ENCODE data around the gene FAM20A. TPM values are rescaled to one million over a fixed set of nuclear protein-coding genes. Genes with fewer than 3 reads are reported as not detected.

The FAM20A gene
- total and polyA plus RNA-seq, 2 of the 8 experiments (the other 6 are each of a cell fraction or from before 2014, with no cell fraction given), result 3.6 to 11.9 TPM

- H4K91ac ChIP-seq (replicated peaks; ENCODE audit: insufficient read length, low read length), result no peak overlapping the region
- no peak overlapping the region for H2BK5ac ChIP-seq (ENCODE audit: low read depth, low read length)
- no peak overlapping the region for H2AFZ ChIP-seq (ENCODE audit: low read length)
- FAIRE-seq, result no peak
- H4K8ac ChIP-seq (ENCODE audit: extremely low read depth, insufficient read depth, low read length), result no peak overlapping the region
- no peak for DNase-seq (ENCODE audit: low read depth in 1 of 2, low spot score in 2 of 2)
- H2AK5ac ChIP-seq (ENCODE audit: low read depth, low read length), result no peak overlapping the region
- H3K23ac ChIP-seq (ENCODE audit: insufficient read length), result no peak overlapping the region
- no peak overlapping the region for H2BK120ac ChIP-seq (replicated peaks; ENCODE audit: low read depth, low read length)
- WGBS, 2 experiments (ENCODE audit: extremely low coverage in 1 of 2, insufficient coverage in 1 of 2, insufficient read length in 1 of 2, insufficient replicate concordance in 2 of 2, low coverage in 1 of 2, low lambda C conversion rate in 2 of 2, missing lambda C conversion rate in 1 of 2), result 95% methylated on average over 6 of the region's 6 CpGs; no CpG with 5 or more reads in 1 of the 2 experiments
- H2BK12ac ChIP-seq (ENCODE audit: low read depth, low read length), result no peak overlapping the region
- CTCF ChIA-PET (ENCODE audit: partially characterized antibody), result interaction anchor here (0.6 to 1.8 kb wide), 30 partner anchors 8 to 270 kb away, joined by 3 to 21 read pairs (median 4); partner anchors contain the start of gene FAM20A
- peaks cover 7 to 80% (median 29%) of the 10 kb centered on the region in 4 experiments; a peak in 7 of 8 replicates for H3K36me3 ChIP-seq (ENCODE audit: control insufficient read depth in 2 of 4, insufficient read depth in 4 of 4, low read length in 3 of 4)
- no peak overlapping the region for H3K4ac ChIP-seq (replicated peaks; ENCODE audit: insufficient read length, low read depth, low read length)
- H3K9me3 ChIP-seq (ENCODE audit: insufficient read depth in 2 of 2, low read depth in 1 of 2, low read length in 1 of 2), result no peaks in the 10 kb centered on the region
- no peaks in the 10 kb centered on the region for H3K4me1 ChIP-seq (replicated peaks in 1 of 4; ENCODE audit: control insufficient read depth in 3 of 4, insufficient read depth in 4 of 4, low read length in 3 of 4)
- H3K14ac ChIP-seq (ENCODE audit: insufficient read length), result no peak overlapping the region
- no peak overlapping the region for H4K5ac ChIP-seq (ENCODE audit: insufficient read length, low read depth, low read length)
- H3K23me2 ChIP-seq (ENCODE audit: low read depth, low read length), result no peaks in the 10 kb centered on the region
- H3K9ac ChIP-seq (replicated peaks in 1 of 4; ENCODE audit: extremely low read depth in 1 of 4, low read depth in 3 of 4, low read length in 3 of 4), result no peak overlapping the region
- H4K20me1 ChIP-seq (replicated peaks in 1 of 2; ENCODE audit: control insufficient read depth in 1 of 2, insufficient read depth in 2 of 2, low read length in 2 of 2), result peaks cover 0 to 4% of the 10 kb centered on the region in 2 experiments
- no peak overlapping the region for H2BK15ac ChIP-seq (ENCODE audit: low read length)
- H3K56ac ChIP-seq (replicated peaks; ENCODE audit: insufficient read length, low read depth, low read length), result no peak overlapping the region
- H3K18ac ChIP-seq (ENCODE audit: extremely low read depth, low read length), result no peak overlapping the region
- H3K4me3 ChIP-seq (ENCODE audit: extremely low read depth in 1 of 4, insufficient read depth in 2 of 4, low read depth in 3 of 4, low read length in 4 of 4), result no peak overlapping the region
- H2BK20ac ChIP-seq (ENCODE audit: low read length), result no peak overlapping the region
- no peaks in the 10 kb centered on the region for H3K27me3 ChIP-seq (replicated peaks in 1 of 4; ENCODE audit: control insufficient read depth in 3 of 4, extremely low read depth in 1 of 4, insufficient read depth in 3 of 4, low read length in 3 of 4)
- POLR2A ChIA-PET (ENCODE audit: partially characterized antibody), result no interaction called here
- H3K79me2 ChIP-seq (ENCODE audit: control insufficient read depth in 1 of 2, insufficient read depth in 2 of 2, low read length in 2 of 2), result no peaks in the 10 kb centered on the region
- H3K4me2 ChIP-seq (ENCODE audit: insufficient read depth in 1 of 2, low read depth in 2 of 2, low read length in 2 of 2), result no peak overlapping the region
- no peak overlapping the region for H3K27ac ChIP-seq (ENCODE audit: low read depth, low read length)
- H3K79me1 ChIP-seq (ENCODE audit: low read depth, low read length), result no peaks in the 10 kb centered on the region; the same call in 1 of the 2 replicates
Measured at GRCh38 chr17:68533887-68534694, 67.1 kb downstream of the FAM20A start.
